WTC11 (cell line): ENCODE measurements around the gene USH2A. TPM values are rescaled to one million over a fixed set of nuclear protein-coding genes. Genes with fewer than 3 reads are reported as not detected.

Experiments
- ATAC-seq: fragments of 200-7000 bp; cut with Tn5 transposase; 2 replicates; pipeline ENCODE4 v1.10.0; 2021; ENCODE audit warnings: mild to moderate bottlenecking, moderate library complexity
- CTCF ChIA-PET: fragments of 300-600 bp; sonication (Branson Sonifier 250); formaldehyde crosslinking; loops from one replicate; lab custom pipeline; 2021; ENCODE audit warnings: antibody characterized with exemption; lab: Charles Lee
- POLR2A ChIA-PET: fragments of 350-600 bp; sonication (Branson Sonifier 250); formaldehyde crosslinking; loops from one replicate; lab custom pipeline; 2021; ENCODE audit warnings: antibody characterized with exemption; lab: Charles Lee
- DNase-seq: peaks from one replicate; pipeline ENCODE4 v3.0.0; 2021; ENCODE audit warnings: low spot score
- H3K27ac Mint-ChIP-seq: 2 replicates; pipeline ENCODE4 v1.8.0; 2021; ENCODE audit warnings: mixed read lengths
- H3K27me3 Mint-ChIP-seq: 2 replicates; pipeline ENCODE4 v1.8.0; 2021; ENCODE audit warnings: low read depth, mild to moderate bottlenecking, moderate library complexity, mixed read lengths
- H3K36me3 Mint-ChIP-seq: 2 replicates; pipeline ENCODE4 v1.8.0; 2021; ENCODE audit warnings: mixed read lengths
- H3K4me1 Mint-ChIP-seq: 2 replicates; pipeline ENCODE4 v1.8.0; 2022; ENCODE audit warnings: mixed read lengths
- H3K4me3 Mint-ChIP-seq: 2 replicates; pipeline ENCODE4 v1.8.0; 2021; ENCODE audit warnings: mild to moderate bottlenecking, moderate library complexity, mixed read lengths
- H3K9me3 Mint-ChIP-seq: 2 replicates; pipeline ENCODE4 v1.8.0; 2021; ENCODE audit warnings: mixed read lengths
- AFF4 ChIP-seq: sonication (generic); formaldehyde crosslinking; IDR thresholded peaks from 2 replicates; pipeline ENCODE4 v1.8.1; 2023; ENCODE audit warnings: mild to moderate bottlenecking, missing genetic modification reagents, borderline replicate concordance
- ARID4B ChIP-seq: sonication (generic); formaldehyde crosslinking; IDR thresholded peaks from 2 replicates; pipeline ENCODE4 v1.8.0; 2023; ENCODE audit warnings: missing genetic modification reagents, mild to moderate bottlenecking, borderline replicate concordance
- ATF2 ChIP-seq: sonication (generic); formaldehyde crosslinking; IDR thresholded peaks from 2 replicates; pipeline ENCODE4 v1.8.1; 2022; ENCODE audit warnings: low read depth, missing genetic modification reagents, borderline replicate concordance
- ETV6 ChIP-seq: sonication (generic); formaldehyde crosslinking; IDR thresholded peaks from 2 replicates; pipeline ENCODE4 v1.8.1; 2022; ENCODE audit warnings: mild to moderate bottlenecking, missing genetic modification reagents
- NFYB ChIP-seq: sonication (generic); formaldehyde crosslinking; conservative IDR thresholded peaks from 2 replicates; pipeline ENCODE4 v1.8.0; 2022; ENCODE audit warnings: low read depth, missing genetic modification reagents
- NR3C1 ChIP-seq: sonication (generic); formaldehyde crosslinking; conservative IDR thresholded peaks from 2 replicates; pipeline ENCODE4 v1.8.1; 2023; ENCODE audit warnings: low read depth, mild to moderate bottlenecking, missing genetic modification reagents
- OVOL2 ChIP-seq: fragments of 250-450 bp; sonication (Bioruptor Pico); IDR thresholded peaks from 2 replicates; pipeline ENCODE4 v1.9.0; 2021; ENCODE audit warnings: mild to moderate bottlenecking, borderline replicate concordance
- SOX15 ChIP-seq: fragments of 250-450 bp; sonication (Bioruptor Pico); IDR thresholded peaks from 2 replicates; pipeline ENCODE4 v1.9.0; 2021; ENCODE audit warnings: mild to moderate bottlenecking
- TCF7 ChIP-seq: sonication (generic); formaldehyde crosslinking; IDR thresholded peaks from 2 replicates; pipeline ENCODE4 v1.8.0; 2022; ENCODE audit warnings: mild to moderate bottlenecking, low read depth, missing genetic modification reagents, moderate library complexity
- TEAD4 ChIP-seq: sonication (generic); formaldehyde crosslinking; IDR thresholded peaks from 2 replicates; pipeline ENCODE4 v1.8.0; 2022; ENCODE audit warnings: mild to moderate bottlenecking, missing genetic modification reagents
- ZNF416 ChIP-seq: fragments of 250-450 bp; sonication (Bioruptor Pico); IDR thresholded peaks from 2 replicates; pipeline ENCODE4 v1.9.0; 2021; ENCODE audit warnings: mild to moderate bottlenecking, inconsistent platforms
- ZNF671 ChIP-seq: fragments of 250-450 bp; sonication (Bioruptor Pico); IDR thresholded peaks from 2 replicates; pipeline ENCODE4 v1.8.0; 2021; ENCODE audit warnings: mild to moderate bottlenecking
- ZSCAN18 ChIP-seq: fragments of 250-450 bp; sonication (Bioruptor Pico); IDR thresholded peaks from 2 replicates; pipeline ENCODE4 v2.1.2; 2022; ENCODE audit warnings: mild to moderate bottlenecking, moderate library complexity
- total RNA-seq: library from RNA; stranded (reverse); gene quantifications from 3 replicates; pipeline ENCODE4 v1.2.3, GENCODE V29; 2021

The USH2A gene
- total RNA-seq, 1 experiment from 2014 or later: 0.37 TPM

GRCh38 chr1:215878128-215878527, 545.1 kb downstream of the USH2A start:
- ATAC-seq (no peak), DNase-seq (no peak)
- Mint-ChIP-seq H3K36me3 (no peaks in the 10 kb centered on the region), H3K27ac (no peak overlapping the region), H3K27me3 (no peaks in the 10 kb centered on the region), H3K4me1 (no peaks in the 10 kb centered on the region), H3K4me3 (no peak overlapping the region), H3K9me3 (no peaks in the 10 kb centered on the region)
- ChIA-PET CTCF (no interaction called here), POLR2A (no interaction called here)
- TF ChIP-seq ARID4B (CRISPR knock-in tag) (no peak), TEAD4 (CRISPR knock-in tag) (no peak), NR3C1 (CRISPR knock-in tag) (no peak), ZSCAN18 (CRISPR knock-in tag) (no peak), ZNF416 (CRISPR knock-in tag) (no peak), TCF7 (CRISPR knock-in tag) (no peak), OVOL2 (CRISPR knock-in tag) (no peak)

GRCh38 chr1:215877452-215877951, 545.7 kb downstream of the USH2A start:
- POLR2A ChIA-PET: no interaction called here
- no peak overlapping the region for H3K4me3 Mint-ChIP-seq
- ATAC-seq: no peak
- TF ChIP-seq AFF4 (CRISPR knock-in tag): no peak
- TF ChIP-seq NFYB: no peak
- no peak for TF ChIP-seq SOX15 (CRISPR knock-in tag)
- no peak for TF ChIP-seq ETV6 (CRISPR knock-in tag)
- TF ChIP-seq ATF2: no peak
- TF ChIP-seq ZNF671: no peak
- TF ChIP-seq, all 79 proteins: peak for 0
- no peaks in the 10 kb centered on the region for H3K4me1 Mint-ChIP-seq
- no peaks in the 10 kb centered on the region for H3K36me3 Mint-ChIP-seq
- H3K27me3 Mint-ChIP-seq: no peaks in the 10 kb centered on the region
- no peaks in the 10 kb centered on the region for H3K9me3 Mint-ChIP-seq
- DNase-seq: no peak
- H3K27ac Mint-ChIP-seq: no peak overlapping the region
- CTCF ChIA-PET: no interaction called here
